Muscle of leg (tissue), 16 donors: ENCODE data around the gene BLOC1S2. TPM values are rescaled to one million over a fixed set of nuclear protein-coding genes. Genes with fewer than 3 reads are reported as not detected.
A peak's percentile ranks its signal among the peaks of the same experiment; 100 is the strongest.

Experiments
- DNase-seq: peaks from one replicate; pipeline ENCODE4 v3.0.0; 2013
- H3K27ac ChIP-seq: one replicate; pipeline ENCODE4 v1.5.1; 2013; ENCODE audit warnings: mild to moderate bottlenecking, low read length, control low read depth
- H3K27me3 ChIP-seq: one replicate; pipeline ENCODE4 v1.6.1; 2013; ENCODE audit warnings: low read length; ENCODE audit not compliant: control insufficient read depth, insufficient read depth
- H3K36me3 ChIP-seq: one replicate; pipeline ENCODE4 v1.6.1; 2013; ENCODE audit warnings: low read length; ENCODE audit not compliant: control insufficient read depth, insufficient read depth
- H3K4me1 ChIP-seq: one replicate; pipeline ENCODE4 v1.6.1; 2013; ENCODE audit warnings: low read length; ENCODE audit not compliant: control insufficient read depth, insufficient read depth
- H3K4me3 ChIP-seq: one replicate; pipeline ENCODE4 v1.5.1; 2013; ENCODE audit warnings: low read length, control low read depth
- H3K9me3 ChIP-seq: replicated peaks from 2 replicates; pipeline ENCODE4 v1.6.1; 2013; ENCODE audit warnings: low read depth, low read length; ENCODE audit not compliant: control insufficient read depth
- WGBS: methylation state at CpG from one replicate; pipeline ENCODE4 v1.1.5; 2013; ENCODE audit warnings: missing lambda C conversion rate; ENCODE audit not compliant: insufficient coverage; 5-methylcytosine and 5-hydroxymethylcytosine counted together
- long read RNA-seq, 11 donors: transcript quantifications; one replicate each; lab custom pipeline, GENCODE V29; 2026
- polyA plus RNA-seq, 8 donors: library from polyadenylated mRNA; unstranded; fragments of 120-200 nt; gene quantifications; one replicate each; pipeline versions ENCODE4 v1.2.1 to v1.2.3, GENCODE V29; 2013; ENCODE audit warnings: inconsistent platforms in 1 of 8, low replicate concordance in 1 of 8; ENCODE audit not compliant: insufficient read length in 8 of 8, insufficient read depth in 1 of 8
- total RNA-seq: library from RNA; stranded (reverse); fragments of 120-200 nt; gene quantifications from one replicate; pipeline ENCODE4 v1.2.4, GENCODE V29; 2013

Gene BLOC1S2
- total RNA-seq: 26.0 TPM
- 10 to 100 TPM; 22.7 to 32.7 (median 25.3) TPM for polyA plus RNA-seq
- long read RNA-seq, donor 1, partial matches to known transcripts: 0 of 6 reads
- long read RNA-seq, donor 1, other reads (novel, unspliced or antisense): 0 of 6 reads
- long read RNA-seq, donor 2: 0 reads
- long read RNA-seq, donor 3, transcript BLOC1S2-202 (5 exons, 1,249 nt): major isoform, 13 of 18 reads
- long read RNA-seq, donor 3, partial matches to known transcripts: 5 of 18 reads
- long read RNA-seq, donor 3, other reads (novel, unspliced or antisense): 0 of 18 reads
- long read RNA-seq, donor 4, transcript BLOC1S2-202 (5 exons, 1,249 nt): major isoform, 11 of 13 reads
- long read RNA-seq, donor 4, partial matches to known transcripts: 0 of 13 reads
- long read RNA-seq, donor 4, other reads (novel, unspliced or antisense): 0 of 13 reads
- long read RNA-seq, donor 5, transcript BLOC1S2-203 (4 exons, 2,024 nt): minor isoform, 12 of 40 reads
- long read RNA-seq, donor 5, transcript BLOC1S2-202 (5 exons, 1,249 nt): major isoform, 26 of 40 reads
- long read RNA-seq, donor 5, partial matches to known transcripts: 0 of 40 reads
- long read RNA-seq, donor 5, other reads (novel, unspliced or antisense): 0 of 40 reads
- long read RNA-seq, donor 6, transcript BLOC1S2-202 (5 exons, 1,249 nt): major isoform, 25 of 30 reads
- long read RNA-seq, donor 6, transcript BLOC1S2-203 (4 exons, 2,024 nt): minor isoform, 5 of 30 reads
- long read RNA-seq, donor 6, partial matches to known transcripts: 0 of 30 reads
- long read RNA-seq, donor 6, other reads (novel, unspliced or antisense): 0 of 30 reads
- long read RNA-seq, donor 7, transcript BLOC1S2-203 (4 exons, 2,024 nt): minor isoform, 5 of 23 reads
- long read RNA-seq, donor 7, transcript BLOC1S2-202 (5 exons, 1,249 nt): major isoform, 18 of 23 reads
- long read RNA-seq, donor 7, partial matches to known transcripts: 0 of 23 reads
- long read RNA-seq, donor 7, other reads (novel, unspliced or antisense): 0 of 23 reads
- long read RNA-seq, donor 8, transcript BLOC1S2-202 (5 exons, 1,249 nt): major isoform, 7 of 16 reads
- long read RNA-seq, donor 8, partial matches to known transcripts: 7 of 16 reads
- long read RNA-seq, donor 8, other reads (novel, unspliced or antisense): 0 of 16 reads
- long read RNA-seq, donor 9, transcript BLOC1S2-203 (4 exons, 2,024 nt): minor isoform, 7 of 18 reads
- long read RNA-seq, donor 9, transcript BLOC1S2-202 (5 exons, 1,249 nt): major isoform, 11 of 18 reads
- long read RNA-seq, donor 9, partial matches to known transcripts: 0 of 18 reads
- long read RNA-seq, donor 9, other reads (novel, unspliced or antisense): 0 of 18 reads
- long read RNA-seq, donor 10, transcript BLOC1S2-203 (4 exons, 2,024 nt): minor isoform, 5 of 35 reads
- long read RNA-seq, donor 10, transcript BLOC1S2-202 (5 exons, 1,249 nt): major isoform, 17 of 35 reads
- long read RNA-seq, donor 10, partial matches to known transcripts: 11 of 35 reads
- long read RNA-seq, donor 10, other reads (novel, unspliced or antisense): 0 of 35 reads
- long read RNA-seq, donor 11, transcript BLOC1S2-202 (5 exons, 1,249 nt): major isoform, 11 of 14 reads
- long read RNA-seq, donor 11, partial matches to known transcripts: 0 of 14 reads
- long read RNA-seq, donor 11, other reads (novel, unspliced or antisense): 0 of 14 reads

DNA sequence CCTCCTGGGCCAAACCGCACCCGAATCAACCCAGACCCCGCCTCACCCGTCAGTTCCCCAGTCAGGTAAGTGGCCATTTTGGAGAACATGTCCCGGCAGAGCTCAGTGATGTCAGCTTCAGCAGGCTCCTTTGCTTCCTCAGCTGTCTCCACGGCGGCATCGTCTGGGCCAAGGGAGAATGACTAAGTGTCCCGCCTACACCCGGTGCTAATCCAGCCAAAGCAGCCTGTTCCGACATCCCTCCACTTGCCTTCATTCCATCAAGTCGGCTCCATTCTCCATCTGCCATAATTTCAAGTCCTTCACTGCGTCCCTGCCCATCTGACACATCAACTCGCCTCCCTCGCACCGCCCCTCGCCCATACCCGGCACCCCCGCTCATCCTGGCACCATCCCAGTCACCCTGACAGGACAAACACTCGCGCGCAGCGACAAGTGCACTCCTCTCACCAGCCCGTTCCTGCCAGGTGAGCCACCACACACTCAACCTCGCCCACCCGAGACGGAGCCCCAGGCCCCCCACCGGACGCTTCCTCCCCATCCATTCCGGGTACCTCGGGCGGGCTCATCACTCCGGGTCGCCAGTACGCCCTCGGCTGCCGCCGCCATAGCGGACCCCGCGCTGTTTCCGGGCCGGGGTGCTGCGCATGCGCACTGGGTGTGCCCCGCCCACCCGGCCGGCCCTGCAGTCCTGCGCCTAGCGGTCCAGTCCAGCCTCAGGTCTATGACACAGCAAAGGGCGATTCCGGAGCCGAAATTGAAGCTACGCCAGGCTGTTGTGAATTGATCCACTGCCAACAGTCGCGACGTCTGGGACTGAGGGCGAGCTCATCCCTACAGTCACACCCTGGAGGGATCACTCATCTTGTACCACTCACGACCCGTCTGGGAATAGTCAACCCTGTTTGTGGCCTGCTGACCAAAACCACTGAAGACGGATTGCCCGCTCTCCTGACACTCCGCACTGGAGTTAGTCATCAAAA lies at the start of gene BLOC1S2:
TSS of gene BLOC1S2 (minus strand) at position 630 of the 983 bp plus-strand sequence. CDS start at position 609, 21 bp downstream.
- peak within 1 kb of the TSS; percentile 84 for H3K4me3 ChIP-seq
- WGBS: 1% methylated on average over 61 of the region's 63 CpGs
- H3K27ac ChIP-seq: peak within 1 kb of the TSS; percentile 90
- peaks cover 3% of the 10 kb centered on the region for H3K27me3 ChIP-seq
- peaks cover 13% of the 10 kb centered on the region for H3K36me3 ChIP-seq
- no peaks in the 10 kb centered on the region for H3K9me3 ChIP-seq
- peak; percentile 92 for DNase-seq
- peaks cover 12% of the 10 kb centered on the region for H3K4me1 ChIP-seq

DNA sequence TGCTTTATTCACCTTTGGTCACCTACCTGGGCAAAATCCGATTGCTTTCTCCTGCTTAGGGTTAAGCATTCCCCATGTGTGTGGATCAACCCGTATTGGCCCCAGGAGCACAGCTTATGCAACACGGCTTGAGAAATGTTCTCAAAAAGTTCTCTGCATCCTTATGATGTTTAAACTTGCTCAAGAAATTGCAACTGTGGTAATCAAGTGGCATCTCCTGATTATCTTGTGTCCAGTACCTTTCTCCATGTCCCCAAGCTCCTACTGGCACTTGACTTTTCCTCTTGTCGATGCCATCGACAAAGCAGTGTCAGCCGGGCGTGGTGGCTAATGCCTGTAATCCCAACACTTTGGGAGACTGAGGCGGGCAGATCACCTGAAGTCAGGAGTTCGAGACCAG lies 48.3 kb upstream of the BLOC1S2 start:
- DNase-seq: no peak
- no peak overlapping the region for H3K27ac ChIP-seq
- H3K27me3 ChIP-seq: peaks cover 28% of the 10 kb centered on the region
- 90% methylated on average over 2 of the region's 9 CpGs for WGBS
- no peaks in the 10 kb centered on the region for H3K36me3 ChIP-seq
- H3K9me3 ChIP-seq: no peaks in the 10 kb centered on the region
- no peak overlapping the region for H3K4me3 ChIP-seq
- no peaks in the 10 kb centered on the region for H3K4me1 ChIP-seq

DNA sequence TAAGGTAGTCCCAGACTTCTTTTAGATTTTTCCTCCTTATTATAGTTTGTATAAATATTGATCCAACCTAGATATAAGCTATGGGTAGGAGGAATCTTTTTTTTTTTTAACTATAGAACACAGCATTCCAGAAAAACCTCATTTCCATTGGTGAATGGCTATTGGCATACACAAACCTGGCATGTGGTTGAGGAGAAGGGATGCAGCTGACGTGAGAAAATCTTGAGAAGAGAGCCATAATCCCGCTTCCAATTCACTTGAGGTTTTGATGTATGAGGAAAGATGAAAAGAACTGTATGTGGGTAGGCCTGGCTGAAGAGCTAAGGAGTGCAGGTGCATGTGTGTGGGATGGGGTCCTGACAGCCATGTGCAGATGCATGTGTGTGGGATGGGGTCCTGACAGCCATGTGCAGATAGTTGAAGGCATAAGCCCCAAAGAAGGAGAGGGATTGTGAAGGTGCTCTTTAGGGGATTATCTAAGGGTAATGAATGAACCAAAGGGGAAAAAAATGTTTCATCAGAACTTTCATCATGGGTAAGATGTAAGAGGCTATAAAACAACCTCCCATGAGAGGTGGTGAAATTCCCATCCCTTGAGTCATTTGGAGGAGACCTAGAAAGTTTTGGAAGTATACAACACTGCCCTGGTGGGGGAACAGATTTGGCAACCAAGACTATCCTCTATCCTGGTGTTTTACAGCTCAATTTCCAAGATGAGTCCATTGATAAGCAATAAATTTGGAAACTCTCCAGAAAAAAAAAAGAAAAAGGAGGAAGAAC lies 47.4 kb upstream of the BLOC1S2 start:
- Histone ChIP-seq H3K36me3 (no peaks in the 10 kb centered on the region), H3K27ac (no peak overlapping the region), H3K27me3 (peaks cover 34% of the 10 kb centered on the region), H3K4me3 (no peak overlapping the region), H3K9me3 (no peaks in the 10 kb centered on the region), H3K4me1 (no peaks in the 10 kb centered on the region)
- no peak for DNase-seq
- WGBS: no CpG with 5 or more reads among the region's 2 CpGs

DNA sequence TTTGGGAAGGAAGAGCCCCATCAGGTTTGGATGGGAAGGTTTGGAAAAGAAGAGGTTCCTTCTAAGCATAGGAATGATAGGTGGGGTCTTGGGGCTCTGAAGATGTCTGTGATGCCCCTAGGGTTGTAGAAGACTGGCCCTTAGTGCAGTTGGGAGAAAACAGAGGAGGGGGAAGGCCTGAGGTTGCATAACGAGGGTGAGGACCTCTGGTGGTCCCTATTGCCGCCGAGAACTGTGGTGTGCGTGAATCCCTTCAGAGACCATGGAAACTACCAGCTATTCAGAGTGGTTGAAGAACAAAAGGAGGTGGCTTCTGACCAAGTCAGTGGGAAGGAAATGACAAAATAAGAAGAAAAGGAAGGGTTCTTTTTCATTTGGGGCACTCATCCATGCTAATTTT lies 46.6 kb upstream of the BLOC1S2 start:
- WGBS: 49% methylated on average over 4 of the region's 4 CpGs
- no peak for DNase-seq
- no peaks in the 10 kb centered on the region for H3K36me3 ChIP-seq
- no peaks in the 10 kb centered on the region for H3K9me3 ChIP-seq
- H3K4me3 ChIP-seq: no peak overlapping the region
- no peak overlapping the region for H3K27ac ChIP-seq
- H3K27me3 ChIP-seq: peaks cover 34% of the 10 kb centered on the region
- no peaks in the 10 kb centered on the region for H3K4me1 ChIP-seq

DNA sequence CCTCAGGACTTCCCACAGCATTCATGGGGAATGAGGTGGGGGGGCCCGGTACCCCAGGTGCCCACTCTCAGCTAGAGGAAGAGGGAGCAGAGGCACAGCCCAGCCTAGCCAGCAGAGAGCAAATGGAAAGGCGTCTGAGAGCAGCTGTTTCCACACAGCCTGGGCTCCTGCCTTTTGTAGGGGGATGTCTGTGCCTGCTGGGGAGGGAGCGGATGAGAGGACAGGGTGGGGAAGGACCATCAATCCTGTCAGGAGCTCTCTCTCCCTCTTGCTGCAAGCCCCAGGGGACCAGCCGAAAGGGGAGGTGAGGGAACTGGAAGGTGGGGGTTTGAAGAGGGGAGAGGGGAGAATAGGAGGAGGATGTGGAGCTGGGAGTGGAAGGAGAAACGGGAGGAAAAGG lies 43.6 kb upstream of the BLOC1S2 start, which contains the start of gene PKD2L1:
TSS of gene PKD2L1 (minus strand) at position 150 of the 400 bp plus-strand sequence. CDS start at position 25, 125 bp downstream.
- no peak within 1 kb of the TSS for H3K4me3 ChIP-seq
- H3K27ac ChIP-seq: no peak within 1 kb of the TSS
- H3K4me1 ChIP-seq: peaks cover 5% of the 10 kb centered on the region
- H3K9me3 ChIP-seq: no peaks in the 10 kb centered on the region
- no peak for DNase-seq
- WGBS: 26% methylated on average over 5 of the region's 5 CpGs
- no peaks in the 10 kb centered on the region for H3K36me3 ChIP-seq
- peaks cover 37% of the 10 kb centered on the region for H3K27me3 ChIP-seq

DNA sequence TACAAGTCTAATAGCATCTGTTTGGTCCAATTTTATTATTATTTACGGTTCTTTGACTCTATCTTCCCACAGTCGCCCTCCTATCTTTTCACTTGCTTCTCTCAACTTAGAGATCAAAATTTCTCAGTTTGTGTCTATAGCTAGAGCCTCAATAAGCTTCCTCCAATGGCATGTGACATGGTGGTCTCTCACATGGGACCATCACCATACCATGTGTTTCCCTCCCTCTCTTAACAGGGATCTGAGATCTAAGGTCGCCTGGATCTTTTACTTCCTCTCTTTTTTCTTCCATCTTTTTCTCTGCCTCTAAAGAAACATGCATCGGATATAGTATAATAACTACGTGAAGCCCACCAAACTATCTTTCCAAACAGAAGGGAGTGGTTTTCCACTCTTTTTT lies 41.7 kb upstream of the BLOC1S2 start:
- Histone ChIP-seq H3K9me3 (no peaks in the 10 kb centered on the region), H3K4me3 (no peak overlapping the region), H3K27me3 (peaks cover 32% of the 10 kb centered on the region), H3K36me3 (no peaks in the 10 kb centered on the region), H3K4me1 (peaks cover 5% of the 10 kb centered on the region), H3K27ac (no peak overlapping the region)
- no peak for DNase-seq
- 71% methylated on average over 1 of the region's 5 CpGs for WGBS

DNA sequence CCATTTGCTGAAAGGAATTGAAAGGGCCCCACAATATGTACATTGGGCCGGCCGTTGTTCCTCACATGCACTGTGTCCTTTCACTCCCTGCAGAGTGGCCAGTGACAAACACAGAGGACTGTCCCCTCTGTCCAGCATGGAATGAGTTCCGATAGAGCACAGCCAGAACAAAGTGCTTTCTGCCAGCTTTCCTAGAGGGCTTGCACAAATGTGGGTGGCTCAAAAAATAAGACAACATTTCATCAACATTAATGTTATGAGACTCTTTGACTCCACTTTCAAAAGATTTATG lies 41.2 kb upstream of the BLOC1S2 start:
- H3K9me3 ChIP-seq: no peaks in the 10 kb centered on the region
- 75% methylated on average over 3 of the region's 3 CpGs for WGBS
- DNase-seq: no peak
- no peak overlapping the region for H3K4me3 ChIP-seq
- no peaks in the 10 kb centered on the region for H3K36me3 ChIP-seq
- H3K27me3 ChIP-seq: peaks cover 27% of the 10 kb centered on the region
- no peak overlapping the region for H3K27ac ChIP-seq
- peaks cover 5% of the 10 kb centered on the region for H3K4me1 ChIP-seq

DNA sequence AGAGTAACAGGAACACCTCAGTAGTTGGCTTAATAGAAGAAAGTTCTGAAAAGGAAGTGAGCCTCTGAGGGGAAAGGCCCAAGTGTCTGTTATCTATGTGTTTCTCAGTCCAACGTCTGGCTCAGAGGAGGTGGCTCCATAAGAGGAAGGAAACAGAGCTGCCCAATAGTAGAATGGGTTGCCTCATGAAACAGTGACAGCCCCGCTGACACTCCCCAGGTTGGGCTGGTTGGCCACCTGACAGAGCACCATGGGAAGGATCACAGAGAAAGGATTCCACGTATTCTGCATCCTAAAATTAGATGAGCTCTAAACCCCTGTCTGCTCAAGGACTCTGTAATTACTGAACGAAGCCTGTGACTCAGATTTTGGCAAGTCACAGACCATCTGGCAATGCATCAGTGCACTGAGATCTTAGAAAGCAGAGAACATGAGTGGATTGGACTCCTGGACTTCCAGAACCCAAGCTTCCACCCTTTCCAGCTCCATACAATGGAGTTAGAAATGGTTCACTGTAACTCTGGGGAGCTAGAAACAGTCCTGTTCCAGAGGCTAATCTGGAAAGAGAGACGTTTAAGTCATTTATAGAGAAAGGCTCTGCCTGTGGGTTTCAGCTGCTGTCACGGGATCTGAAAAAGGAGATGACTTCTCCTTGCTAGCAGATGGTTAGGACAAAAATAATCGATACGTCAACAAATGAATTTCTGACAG lies 40.7 kb upstream of the BLOC1S2 start:
- Histone ChIP-seq H3K36me3 (no peaks in the 10 kb centered on the region), H3K4me3 (no peak overlapping the region), H3K9me3 (no peaks in the 10 kb centered on the region), H3K27me3 (peaks cover 26% of the 10 kb centered on the region), H3K27ac (no peak overlapping the region), H3K4me1 (peaks cover 5% of the 10 kb centered on the region)
- peak; percentile 28 for DNase-seq
- WGBS: 26% methylated on average over 4 of the region's 8 CpGs
